IPS DF 4.7 (cell line): ENCODE data around the gene ZNF160.
"Not testable (repeated sequence)": the region's sequence is repeated elsewhere in the genome, so short reads cannot be mapped to it uniquely, and the experiment has no call there.

Experiments
- DNase-seq: peaks from one replicate; pipeline ENCODE4 v3.0.0-alpha.2; 2013; ENCODE audit warnings: low spot score; ENCODE audit errors: extremely low read depth

Gene ZNF160

DNA sequence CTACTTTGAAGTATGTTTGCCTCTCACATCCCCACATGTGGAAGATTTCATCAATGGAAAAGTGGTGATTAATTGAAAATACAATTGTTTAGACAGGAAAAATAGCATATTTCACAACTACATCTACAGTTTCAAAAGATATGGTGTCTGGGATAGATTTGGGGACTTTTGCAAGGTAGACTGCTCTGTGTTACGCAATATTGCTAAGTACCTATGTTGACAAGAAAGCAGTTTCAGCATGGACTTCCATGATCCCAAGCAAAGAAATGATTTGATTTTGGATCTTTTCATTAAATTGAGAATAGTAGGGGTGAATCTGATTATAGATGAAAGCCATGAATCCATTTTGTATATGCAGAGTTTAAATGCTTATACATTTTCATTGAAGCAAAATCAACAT lies 10.5 kb downstream of the ZNF160 start:
- DNase-seq, result no peak

DNA sequence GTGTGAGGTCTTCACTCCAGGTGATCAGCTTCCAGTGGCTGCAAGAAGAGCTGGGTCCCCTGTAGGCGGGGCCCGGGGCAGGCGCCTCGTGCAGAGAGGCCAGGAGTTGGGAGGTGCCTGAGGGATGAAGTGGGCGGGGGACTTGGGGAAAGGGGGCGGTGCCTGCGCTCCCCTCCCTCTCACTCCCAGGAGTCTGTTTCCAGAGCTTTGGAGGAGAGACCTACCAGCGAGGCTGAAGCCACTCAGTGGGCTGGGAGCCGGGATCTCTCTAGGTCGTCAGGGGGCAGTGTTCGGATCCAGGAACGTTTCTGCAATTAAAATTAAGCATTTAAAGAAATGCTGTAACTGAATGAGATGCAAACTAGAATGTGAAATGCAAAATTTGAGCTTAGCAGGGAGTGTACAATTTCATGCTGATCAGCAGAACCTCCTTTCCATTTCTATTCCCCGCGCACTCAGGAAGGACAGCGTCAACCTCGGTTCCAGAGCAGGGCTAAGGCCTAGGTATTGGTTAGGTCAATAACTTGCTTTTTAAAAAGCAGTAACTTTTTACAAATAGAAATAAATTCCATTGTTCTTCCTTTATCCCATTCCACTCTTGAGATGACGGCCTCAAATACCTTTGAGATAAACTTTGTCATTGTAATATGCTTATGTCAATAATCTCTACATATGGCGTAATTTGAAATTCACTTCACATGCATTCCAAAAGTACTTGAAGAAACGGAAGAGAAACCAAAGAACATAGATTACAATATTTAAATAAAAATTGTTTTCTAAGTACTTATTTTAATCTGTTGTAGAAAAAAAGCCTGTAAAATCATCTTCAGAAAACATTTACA lies 11.6 kb downstream of the ZNF160 start:
- DNase-seq, result no peak

DNA sequence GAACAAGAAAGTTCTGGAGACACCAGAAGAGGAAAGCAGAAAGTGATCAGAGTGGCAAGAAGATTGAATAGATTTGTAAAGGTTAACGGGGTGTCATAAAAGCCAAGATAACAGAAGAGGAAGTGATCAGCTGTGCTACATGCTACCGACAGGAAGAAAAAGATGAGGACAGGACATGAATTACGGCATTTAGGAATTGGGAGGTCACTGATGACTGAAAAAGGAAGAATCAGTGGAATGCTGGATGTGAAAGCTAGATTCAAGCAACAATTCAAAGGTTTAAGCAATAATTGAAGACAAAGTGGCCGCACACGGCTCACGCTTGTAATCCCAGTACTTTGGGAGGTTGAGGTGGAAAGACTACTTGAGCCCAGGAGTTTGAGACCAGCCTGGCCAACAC lies 15.1 kb downstream of the ZNF160 start:
- DNase-seq, result no peak

DNA sequence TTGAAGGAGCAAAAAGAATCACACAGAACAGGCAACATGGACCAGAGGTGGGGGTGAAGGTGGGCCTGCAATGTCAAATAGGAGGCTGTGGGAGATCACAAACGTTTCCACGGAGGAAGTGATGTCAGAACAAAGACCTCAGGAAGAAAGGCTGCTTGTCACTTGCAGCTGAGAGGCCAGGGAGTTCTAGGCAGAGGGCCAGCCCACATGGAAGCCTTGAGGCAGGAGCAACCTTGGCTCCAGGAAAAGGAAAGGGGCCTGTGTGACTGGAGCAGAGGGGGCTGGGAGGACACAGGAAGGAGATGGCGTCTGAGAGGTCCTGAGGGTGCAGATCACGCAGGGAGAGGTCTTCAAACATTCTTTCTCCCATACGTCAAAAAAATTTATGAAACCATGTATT lies 16.3 kb downstream of the ZNF160 start:
- DNase-seq, result no peak

DNA sequence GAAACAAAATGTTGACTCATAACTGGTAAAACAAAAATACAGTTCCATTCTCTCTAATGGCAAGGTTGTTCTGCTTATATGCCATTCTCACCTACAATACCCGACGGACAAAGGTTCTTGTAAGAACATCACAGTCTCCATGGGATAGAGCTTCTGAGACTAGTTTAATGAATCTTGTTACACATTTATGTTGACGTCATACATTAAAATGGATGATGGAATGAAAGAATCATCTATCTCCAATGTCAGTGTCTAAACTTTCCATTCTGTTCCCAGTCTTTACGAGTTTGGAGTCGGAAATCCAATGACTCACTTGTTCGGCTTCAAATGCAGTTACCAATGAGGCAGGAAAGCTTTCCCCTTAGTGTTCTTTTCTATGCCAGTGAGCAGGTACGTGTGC lies 17.7 kb downstream of the ZNF160 start:
- DNase-seq, result no peak

DNA sequence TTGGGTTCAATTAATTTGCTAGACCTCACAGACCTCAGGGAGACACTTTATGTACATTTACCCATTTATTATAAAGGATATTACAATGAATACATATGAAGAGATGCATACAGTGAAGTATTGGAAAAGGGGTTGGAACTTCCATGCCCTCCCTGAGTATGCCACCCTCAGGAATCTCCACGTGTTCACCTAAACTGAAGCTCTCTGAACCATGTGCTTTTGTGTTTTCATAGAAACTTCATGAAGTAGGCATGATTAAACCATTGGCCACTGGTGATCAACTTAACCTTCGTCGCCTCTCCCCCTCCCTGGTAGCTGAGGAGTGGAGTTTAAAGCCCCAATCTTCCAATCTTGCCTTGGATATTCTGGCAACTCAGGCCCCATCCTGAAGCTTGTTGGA lies 20.3 kb downstream of the ZNF160 start:
- no peak for DNase-seq

DNA sequence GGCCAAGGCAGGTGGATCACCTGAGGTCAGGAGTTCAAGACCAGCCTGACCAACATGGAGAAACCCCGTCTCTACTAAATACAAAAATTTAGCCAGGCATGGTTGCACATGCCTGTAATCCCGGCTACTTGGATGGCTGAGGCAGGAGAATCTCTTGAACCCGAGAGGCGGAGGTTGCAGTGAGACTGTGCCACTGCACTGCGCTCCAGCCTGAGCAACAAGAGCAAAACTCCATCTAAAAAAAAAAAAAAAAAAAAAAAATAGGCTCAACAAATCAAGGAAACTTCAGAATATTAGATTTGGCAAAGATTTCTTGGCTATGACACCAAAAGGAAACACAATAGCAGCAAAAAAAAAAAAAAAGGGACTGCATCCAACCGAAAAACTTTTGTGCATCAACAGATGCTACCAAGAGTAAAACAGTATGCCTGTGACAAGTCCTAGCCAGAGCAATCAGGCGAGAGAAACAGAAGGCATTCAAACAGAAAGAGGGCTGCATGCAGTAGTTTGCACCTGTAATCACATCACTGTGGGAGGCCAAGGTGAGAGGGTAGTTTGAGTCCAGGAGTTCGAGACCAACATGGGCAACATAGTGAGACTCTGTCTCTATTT lies 23.8 kb downstream of the ZNF160 start:
- no peak for DNase-seq

DNA sequence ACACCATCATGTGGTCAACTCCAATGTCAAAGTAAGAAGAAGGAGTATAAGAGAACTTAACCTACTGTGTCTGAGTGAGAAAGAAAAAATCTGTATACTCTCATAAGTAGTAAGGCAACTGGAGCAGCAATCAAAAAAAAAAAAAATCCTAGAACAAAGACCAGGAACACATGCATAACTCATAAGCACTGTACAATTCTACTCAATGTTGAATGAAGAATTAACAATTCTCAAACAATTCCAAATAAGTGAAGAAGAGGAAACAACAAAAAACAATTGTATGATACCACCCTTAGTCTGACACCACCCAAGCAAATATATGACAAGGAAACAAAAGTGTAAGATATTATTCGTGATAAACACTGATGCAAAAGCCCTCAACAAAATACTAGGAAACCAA lies 24.6 kb downstream of the ZNF160 start:
- DNase-seq, result no peak

DNA sequence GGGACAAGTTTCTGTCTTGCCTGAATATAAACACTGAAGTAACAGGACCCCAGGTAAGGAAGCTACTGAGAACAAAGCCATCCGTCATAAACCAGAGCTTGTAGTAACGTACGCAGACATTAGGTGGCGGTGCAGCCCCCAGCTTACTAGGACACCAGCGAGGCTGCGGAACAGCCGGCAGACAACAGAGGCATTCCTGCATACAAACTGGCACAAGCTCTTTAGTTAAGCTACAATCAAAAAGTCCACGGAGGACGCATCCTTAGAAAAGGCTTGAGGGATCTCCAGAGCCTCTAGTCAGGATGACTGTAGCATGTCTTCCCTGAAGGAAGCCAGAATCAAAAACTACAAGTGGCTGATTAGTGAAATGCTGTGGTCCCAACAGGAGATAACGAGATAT lies 26.2 kb downstream of the ZNF160 start:
- DNase-seq, result no peak

DNA sequence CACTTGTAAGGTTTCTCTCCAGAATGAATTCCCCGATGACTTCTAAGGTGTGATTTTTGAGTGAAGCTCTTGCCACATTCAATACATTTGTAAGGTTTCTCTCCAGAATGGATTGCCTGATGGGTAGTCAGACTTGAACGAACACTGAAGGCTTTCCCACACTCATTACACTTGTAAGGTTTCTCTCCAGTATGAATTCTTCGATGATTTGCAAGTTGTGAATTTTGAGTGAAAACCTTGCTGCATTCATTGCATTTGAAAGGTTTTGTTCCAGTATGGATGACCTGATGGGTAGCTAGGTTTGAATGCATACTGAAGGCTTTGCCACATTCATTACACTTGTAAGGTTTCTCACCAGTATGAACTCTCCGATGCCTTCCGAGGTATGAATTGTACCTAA lies 34.4 kb downstream of the ZNF160 start:
- DNase-seq, result no peak

DNA sequence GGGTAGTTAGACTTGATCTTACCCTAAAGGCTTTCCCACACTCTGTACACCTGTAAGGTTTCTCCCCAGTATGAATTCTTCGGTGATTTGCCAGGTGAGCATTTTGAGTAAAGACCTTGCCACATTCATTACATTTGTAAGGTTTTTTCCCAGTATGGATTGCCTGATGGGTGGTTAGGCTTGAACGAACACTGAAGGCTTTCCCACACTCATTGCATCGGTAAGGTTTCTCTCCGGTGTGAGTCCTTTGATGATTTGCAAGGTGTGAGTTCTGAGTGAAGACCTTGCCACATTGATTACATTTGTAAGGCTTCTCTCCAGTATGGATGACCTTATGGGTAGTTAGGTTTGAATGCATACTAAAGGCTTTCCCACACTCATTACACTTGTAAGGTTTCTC lies 35.0 kb downstream of the ZNF160 start:
- no peak for DNase-seq

DNA sequence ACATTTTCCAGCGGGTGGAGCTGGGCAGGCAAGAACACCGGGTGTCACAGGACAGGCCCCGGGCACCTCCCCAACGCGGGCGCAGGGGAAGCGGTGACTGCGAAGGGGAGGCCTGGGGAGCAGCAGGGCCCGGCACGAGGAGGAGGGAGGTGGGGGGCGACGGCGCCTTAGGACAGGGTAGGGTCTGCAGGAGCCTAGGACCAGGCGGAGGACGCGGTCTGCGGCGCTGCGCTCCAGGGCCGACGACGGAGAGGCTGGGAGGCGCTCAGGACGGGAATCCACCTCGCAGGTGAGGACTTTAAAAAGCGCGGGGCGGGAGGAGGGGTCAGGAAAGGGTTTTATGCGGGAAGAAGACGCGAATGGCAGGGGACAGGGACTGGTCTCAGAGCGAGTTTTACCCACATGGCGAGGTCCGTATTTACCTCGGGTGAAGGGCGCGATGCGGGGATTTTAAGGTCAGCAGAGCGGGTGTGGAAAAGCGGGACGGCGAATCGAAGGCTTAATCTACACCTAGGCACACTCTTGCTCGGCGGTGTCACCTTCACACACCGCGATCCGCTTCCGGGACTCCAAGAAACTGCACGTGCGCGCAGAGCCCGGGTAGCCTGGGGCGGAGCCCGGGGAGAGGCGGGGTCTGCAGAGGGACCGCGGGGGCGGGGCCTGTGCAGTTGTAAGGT lies 45.2 kb downstream of the ZNF160 start:
- no peak for DNase-seq

DNA sequence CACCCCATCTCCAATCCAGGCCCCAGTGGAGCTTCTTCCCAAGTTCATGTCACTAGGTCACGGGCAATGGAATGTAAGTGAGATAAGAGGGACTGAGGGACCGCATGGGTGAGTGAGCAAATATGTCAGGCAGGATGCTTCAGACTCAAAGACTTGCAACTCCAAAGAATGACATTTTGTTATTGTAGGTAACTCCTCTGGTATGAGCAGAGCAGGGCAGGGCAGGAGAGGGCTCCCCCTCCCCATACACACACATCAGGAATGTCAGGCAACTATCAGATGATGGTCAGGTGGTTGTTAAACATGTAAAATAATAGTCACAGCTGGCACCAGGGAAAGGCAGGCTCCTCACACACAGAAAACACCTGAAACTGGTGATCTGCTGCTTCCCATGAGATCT lies 48.1 kb downstream of the ZNF160 start:
- no peak for DNase-seq

DNA sequence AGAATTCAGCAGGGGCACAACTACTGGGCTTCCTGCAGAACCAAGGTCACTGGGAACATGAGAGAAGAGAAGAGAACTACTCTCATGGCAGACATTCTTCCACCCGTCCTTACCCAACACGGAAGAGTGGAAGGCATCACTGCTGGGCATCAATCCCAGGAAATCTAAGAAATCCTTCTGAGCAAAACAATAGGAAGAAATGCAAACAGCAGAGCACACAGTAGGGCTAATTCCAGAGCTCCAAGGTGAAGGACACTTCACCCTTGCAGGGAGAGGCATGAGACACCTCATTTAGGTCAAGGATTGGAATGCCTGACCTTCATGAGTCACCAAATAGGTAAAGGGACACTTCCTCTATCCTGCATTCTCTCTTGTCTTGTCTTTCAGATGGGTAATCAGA lies 55.8 kb downstream of the ZNF160 start:
- no peak for DNase-seq

DNA sequence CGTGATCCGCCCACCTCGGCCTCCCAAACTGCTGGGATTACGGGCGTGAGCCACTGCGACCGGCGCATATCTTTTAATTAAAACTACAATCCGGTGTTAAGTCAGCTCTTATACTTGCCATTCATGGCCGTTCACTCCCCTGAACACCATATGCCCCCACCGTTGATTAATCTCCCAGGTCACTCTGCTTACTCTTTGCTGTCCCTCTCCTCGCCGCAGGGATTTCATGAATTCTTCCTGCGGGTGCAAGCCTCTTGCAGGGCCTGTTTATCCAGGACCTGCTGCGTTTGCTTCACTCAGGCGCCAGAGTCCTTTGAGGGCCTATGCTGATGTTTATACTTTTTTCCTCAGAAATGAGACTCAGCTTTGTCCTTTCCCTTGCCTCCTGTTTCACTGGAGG lies 57.7 kb downstream of the ZNF160 start:
- no peak for DNase-seq

DNA sequence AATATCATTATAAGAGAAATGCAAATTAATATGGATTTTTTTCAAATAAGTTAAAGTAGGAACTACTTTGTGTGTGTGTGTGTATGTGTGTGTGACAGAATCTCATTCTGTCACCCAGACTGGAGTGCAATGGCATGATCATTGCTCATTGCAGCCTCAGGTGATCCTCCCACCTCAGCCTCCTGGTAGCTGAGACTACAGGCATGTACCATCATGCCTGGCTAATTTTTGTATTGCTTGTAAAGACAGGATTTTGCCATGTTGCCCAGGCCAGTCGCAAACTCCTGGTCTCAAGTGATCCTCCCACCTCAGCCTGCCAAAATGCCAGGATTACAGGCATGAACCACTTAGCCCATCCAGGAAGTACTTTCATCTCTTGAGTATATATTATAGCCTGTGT lies 61.9 kb downstream of the ZNF160 start:
- no peak for DNase-seq

DNA sequence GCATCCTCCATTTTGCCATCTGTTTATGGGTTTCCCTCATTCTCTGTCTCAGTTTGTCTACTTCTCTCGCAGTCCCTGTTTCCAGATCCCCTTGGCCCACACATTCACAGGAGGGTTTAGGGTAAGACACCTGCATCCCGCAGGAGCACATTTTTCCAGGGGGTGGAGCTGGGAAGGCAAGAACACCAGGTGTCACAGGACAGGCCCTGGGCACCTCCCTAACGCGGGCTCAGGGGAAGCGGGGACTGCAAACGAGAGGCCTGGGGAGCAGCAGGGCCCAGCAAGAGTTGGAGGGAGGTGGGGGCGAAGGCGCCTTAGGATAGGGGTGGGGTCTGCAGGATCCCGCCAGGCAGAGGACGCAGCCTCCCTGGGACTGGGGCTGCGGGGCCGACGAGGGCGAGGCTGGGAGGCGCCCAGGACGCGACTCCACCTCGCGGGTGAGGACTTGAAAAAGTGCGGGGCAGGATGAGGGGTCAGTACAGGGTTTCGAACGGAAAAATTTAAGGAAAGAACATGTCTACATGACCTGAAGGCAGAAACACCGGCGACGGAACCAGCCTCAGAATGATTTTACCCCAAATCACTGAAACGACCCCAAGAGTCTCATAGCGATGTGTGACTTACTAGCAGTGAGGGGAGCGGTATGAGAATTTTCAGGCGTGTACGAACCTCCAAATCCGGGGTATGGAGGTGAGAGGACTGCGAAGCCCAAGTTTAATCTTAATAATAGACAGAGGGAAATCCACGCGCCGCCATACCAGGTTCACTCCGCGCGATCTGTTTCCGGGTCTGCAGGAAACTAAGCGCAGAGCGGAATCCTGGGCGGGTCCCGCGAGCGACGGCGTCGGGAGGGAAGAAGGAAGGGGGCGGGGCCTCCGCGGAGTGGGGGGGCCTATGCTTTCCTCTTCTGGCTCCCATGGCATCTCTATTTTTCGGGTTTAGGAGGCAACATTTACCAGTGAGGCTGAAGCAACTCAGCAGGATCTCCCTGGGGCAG lies 65.8 kb downstream of the ZNF160 start:
- no peak for DNase-seq

DNA sequence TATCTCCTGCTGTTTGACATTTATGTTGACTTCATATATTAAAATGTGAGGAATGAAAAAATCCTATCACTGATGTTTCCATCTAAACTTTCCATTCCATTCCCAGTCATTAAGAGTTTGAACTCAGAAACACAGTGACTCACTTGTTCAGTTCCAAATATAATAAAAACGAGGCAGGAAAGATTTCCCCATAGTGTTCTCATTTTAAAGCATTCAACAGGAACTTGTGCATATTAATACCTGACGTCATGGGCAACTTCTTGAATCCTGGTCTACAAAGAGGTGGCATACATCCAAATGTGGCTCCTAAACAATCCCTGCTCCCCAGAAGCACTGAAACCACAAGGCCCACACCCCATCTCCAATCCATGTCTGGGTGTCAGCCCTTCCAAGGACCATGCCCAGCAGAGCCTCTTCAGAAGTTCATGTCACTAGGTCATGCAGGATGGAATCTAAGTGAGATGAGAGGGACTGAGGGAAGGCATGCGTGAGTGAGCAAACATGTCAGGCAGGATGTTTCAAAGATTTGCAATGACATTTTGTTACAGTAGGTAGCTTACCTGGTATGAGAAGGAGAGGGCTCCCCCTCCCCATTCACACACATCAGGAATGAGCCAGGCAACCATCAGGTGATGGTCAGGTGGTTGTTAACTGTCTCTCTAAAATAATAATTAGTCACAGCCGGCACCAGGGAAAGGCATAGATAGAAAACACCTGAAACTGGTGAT lies 68.1 kb downstream of the ZNF160 start:
- DNase-seq, result no peak

DNA sequence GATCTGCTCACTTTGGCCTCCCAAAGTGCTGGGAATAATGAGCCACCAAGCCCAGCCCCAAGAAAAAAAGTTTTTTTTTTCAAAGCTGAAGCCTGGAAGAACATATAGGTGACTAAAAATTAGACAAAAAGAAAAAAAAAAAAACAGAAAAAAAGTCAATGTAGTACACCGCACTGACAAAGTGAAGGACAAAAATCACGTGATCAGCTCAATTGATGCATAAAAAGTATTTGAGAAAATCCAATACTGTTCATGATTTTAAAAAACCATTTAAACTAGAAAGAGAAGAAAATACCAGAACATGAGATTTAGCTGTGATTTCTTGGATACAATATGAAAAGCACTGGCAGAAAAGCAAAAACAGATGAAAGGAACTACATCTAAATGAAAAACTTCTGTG lies 69.2 kb downstream of the ZNF160 start:
- no peak for DNase-seq

DNA sequence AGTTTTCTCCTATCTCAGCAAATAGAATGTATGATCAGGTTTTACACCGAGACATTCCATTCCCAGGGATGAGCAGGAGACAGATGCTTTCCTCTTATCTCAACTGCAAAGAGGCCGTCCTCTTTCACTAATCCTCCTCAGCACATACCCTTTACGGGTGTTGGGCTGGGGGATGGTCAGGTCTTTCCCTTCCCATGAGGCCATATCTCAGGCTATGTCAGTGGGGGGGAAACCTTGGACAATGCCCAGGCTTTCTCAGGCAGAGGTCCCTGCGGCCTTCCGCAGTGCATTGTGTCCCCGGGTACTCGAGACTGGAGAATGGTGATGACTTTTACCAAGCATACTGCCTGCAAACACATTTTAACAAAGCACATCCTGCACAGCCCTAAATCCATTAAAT lies 74.9 kb downstream of the ZNF160 start:
- DNase-seq, result not testable (repeated sequence)

DNA sequence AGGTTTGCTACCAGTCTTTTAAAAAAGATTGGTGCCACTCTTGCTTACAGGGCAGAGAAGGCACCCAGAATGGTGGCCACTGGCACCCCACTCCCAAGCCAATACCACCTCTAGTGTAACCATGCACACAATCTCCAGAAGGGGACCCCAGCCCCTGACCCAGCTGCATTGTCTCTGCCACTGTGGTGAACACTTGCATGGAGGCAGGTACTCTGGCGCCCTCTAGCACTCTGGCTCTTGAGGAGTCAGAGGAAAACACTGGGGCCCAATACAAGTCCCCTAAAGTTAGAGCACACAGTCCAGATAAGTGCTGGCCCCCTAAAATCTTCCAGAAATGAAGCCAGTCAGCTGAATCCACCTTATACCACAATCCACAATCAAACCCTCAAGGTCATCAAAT lies 83.5 kb downstream of the ZNF160 start:
- peak; percentile 66 for DNase-seq
